GM19023 (cell line): Measurements from ENCODE around the gene LRRN2.
"Not testable (repeated sequence)": the region's sequence is repeated elsewhere in the genome, so short reads cannot be mapped to it uniquely, and the experiment has no call there.

Source experiments
- ATAC-seq: cut with Tn5 transposase; IDR thresholded peaks from one replicate; pipeline ENCODE4 v1.9.1; 2021; ENCODE audit warnings: mild to moderate bottlenecking, moderate library complexity; ENCODE audit not compliant: unreplicated experiment

LRRN2 gene

GRCh38 chr1:204685236-204686006 lies at the start of gene LRRN2:
Gene LRRN2 (minus strand): TSS chr1:204685738. CDS start chr1:204619992, 65,746 bp downstream.
- no peak for ATAC-seq

GRCh38 chr1:204735042-204735441 lies 49.5 kb upstream of the LRRN2 start:
- ATAC-seq = no peak

- ATAC-seq = no peak
Measured at GRCh38 chr1:204733869-204734596, 48.5 kb upstream of the LRRN2 start.

GRCh38 chr1:204733289-204733688 lies 47.8 kb upstream of the LRRN2 start:
- ATAC-seq = no peak

DNA sequence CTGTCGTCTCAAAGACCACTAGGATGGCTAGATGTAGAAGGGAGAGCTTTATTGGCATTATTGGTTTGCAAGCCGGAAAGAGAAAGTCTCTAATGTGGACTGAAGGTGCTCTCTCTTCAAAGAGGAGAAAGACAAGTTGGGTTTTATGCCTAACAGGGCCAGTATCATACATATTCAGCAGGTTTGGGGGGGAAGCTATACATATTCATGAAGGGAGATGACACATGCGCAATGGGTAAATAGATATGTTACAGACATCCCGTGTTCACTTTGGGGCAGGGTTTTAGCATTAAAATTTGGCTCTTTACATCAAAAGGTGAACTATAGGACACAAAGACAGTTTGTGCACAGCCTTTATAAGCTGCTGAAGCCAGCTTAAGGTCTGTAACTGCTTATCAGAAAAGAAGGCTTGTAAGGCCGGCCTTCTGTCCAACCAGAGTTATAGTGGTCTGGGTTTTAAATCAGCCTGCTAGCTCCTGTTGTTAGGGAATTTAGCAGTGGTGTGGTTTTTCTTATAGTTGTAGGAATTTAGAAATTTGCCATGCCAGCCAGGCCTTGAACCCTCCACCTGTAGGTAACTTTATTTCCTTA lies 46.5 kb upstream of the LRRN2 start:
- no peak for ATAC-seq

GRCh38 chr1:204731509-204731908 lies 46.0 kb upstream of the LRRN2 start:
- no peak for ATAC-seq

DNA sequence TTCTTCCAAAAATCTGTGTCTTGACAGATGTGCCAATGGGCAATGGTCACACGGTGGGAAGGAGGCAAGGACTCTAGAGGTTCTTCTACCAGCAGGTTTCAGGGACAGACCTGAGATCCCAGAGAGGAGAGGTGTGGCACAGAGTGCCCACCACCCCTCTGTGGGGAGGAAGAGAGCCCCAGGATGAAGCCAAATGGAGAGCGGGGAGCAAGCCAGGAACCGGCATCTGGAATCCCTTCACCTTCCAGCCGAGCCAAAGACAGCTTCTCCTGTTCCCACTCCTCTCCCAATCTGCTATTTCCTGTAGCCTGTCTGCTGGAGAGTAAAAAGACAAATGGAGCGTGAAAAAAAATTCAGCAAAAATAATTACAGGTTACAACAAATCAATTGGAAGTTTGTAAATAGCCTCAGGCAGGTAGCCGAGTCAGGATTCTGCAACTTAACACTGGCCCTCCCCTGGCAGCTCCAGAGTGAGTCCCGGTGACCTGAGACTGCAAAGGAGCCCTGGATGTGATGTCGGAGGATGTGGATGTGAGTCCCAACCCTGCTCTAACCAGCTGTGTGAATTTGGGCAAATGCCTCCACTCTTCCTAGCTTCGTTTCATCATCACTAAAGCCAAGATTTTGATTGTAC lies 45.4 kb upstream of the LRRN2 start:
- ATAC-seq = no peak

DNA sequence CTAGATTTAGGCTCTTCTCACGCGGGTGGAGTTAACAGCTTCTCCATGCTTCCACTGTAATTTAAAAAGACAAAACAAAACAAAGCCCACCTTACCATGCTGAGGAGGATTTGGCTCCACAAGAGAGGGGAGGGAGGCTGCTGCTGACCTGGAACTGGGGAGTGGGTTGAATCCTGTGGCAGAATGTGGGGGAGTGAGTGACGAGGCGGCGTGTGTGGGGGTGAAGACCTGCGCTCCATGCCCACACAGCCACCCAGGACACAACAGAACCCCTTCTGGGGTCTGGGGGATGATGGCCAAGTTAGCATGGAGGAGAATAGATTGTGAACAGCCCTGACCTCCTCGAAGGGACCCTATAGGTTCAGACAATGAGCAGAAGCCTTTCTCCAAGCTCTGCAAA lies 44.0 kb upstream of the LRRN2 start:
- ATAC-seq = no peak

- no peak for ATAC-seq
Measured at GRCh38 chr1:204728456-204728855, 42.9 kb upstream of the LRRN2 start.

DNA sequence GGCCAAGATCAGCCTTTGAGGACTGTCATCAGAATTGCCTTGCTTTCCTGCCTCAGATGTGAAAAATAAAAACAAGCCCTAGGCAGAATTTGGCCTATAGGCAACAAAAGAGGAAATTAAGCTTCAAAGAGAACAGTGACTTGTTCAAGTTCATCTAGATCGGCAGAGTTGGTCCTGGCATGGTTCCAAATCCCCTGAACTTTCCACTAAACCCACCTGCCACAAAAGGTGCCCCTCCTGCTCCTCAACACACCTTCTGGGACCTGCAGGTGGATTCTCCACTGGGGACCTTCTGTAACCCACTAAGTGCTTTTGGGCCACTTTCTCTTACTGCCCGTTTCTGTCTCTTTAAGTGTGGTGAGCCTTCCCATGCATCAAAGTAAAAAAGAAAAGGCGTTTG lies 42.5 kb upstream of the LRRN2 start:
- ATAC-seq = no peak

DNA sequence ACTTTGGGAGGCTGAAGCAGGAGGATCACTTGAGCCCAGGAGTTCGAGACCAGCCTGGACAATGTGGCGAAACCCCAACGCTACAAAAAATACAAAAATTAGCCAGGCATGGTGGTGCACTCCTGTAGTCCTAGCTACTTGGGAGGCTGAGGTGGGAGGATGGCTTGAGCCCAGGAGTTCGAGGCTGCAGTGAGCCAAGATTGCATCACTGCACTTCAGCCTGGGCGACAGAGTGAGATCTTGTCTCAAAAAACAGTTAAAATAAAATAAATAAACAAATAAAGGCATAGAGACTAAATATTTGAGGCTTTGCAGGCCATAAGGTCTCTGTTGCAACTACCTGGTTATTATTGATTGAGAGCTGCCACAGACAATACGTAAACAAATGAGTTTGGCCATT lies 41.9 kb upstream of the LRRN2 start:
- not testable (repeated sequence) for ATAC-seq

- no peak for ATAC-seq
Measured at GRCh38 chr1:204726478-204726877, 40.9 kb upstream of the LRRN2 start.

DNA sequence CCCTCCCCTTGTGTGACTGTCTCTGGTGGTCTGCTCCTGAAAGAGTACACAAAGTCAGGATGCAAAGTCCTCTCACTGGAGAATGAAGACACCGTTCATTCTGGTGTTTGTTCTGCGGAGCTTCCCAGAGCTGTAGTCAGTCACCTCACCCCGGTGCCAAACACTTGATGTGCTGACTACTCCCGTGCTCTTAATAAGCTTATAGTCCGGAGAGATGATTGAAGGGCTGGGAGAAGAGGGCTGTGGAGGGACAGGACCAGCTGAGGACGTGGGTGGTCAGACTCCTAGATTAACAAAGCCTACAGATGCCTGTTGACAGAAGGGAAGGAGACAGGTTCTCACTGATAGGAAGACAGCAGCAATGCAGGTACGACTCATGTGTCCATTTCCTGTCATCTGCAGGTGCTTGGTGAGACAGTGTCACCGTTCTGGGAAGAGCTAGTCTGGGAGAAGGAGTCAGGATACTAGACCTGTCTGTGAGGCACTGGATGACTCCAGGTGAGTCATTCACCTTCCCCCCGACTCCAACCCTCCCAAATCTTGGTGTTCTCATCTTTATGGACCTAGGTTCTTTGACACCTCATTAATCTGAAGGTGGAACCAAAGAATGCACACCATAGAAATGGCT lies 40.4 kb upstream of the LRRN2 start:
- ATAC-seq = no peak

DNA sequence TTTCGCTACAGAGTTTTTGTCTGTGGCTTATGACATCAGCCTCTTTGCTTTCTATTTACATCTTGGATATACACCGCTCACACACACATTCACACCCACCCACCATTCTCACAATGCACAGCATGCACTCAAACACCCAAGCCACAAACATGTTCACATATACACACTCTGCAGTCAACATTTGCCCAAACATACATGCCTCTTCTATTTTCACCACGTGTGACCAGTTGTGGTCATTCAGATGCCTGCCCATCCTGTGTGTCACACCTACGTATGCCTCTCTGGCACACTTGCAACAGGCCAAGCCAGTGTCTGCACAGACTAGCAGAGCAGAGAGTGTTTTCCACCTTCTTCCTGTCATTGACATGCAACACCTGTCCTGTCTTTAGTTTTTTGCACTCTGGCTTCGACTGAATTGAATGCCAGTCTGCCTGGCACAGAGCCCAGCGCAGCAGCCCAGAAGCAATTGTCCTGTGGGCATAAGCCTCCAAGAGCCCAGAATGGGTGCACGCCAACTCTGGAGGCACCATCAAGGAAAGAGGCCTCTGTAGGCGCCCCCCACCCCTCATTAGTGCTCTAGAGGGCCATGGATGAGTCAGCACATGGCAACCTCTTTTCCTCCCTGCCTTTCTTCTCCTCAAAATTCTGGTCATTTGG lies 37.7 kb upstream of the LRRN2 start:
- no peak for ATAC-seq

- ATAC-seq = no peak
Measured at GRCh38 chr1:204721373-204722055, 36.0 kb upstream of the LRRN2 start.

GRCh38 chr1:204716660-204717059 lies 31.1 kb upstream of the LRRN2 start:
- ATAC-seq = no peak

DNA sequence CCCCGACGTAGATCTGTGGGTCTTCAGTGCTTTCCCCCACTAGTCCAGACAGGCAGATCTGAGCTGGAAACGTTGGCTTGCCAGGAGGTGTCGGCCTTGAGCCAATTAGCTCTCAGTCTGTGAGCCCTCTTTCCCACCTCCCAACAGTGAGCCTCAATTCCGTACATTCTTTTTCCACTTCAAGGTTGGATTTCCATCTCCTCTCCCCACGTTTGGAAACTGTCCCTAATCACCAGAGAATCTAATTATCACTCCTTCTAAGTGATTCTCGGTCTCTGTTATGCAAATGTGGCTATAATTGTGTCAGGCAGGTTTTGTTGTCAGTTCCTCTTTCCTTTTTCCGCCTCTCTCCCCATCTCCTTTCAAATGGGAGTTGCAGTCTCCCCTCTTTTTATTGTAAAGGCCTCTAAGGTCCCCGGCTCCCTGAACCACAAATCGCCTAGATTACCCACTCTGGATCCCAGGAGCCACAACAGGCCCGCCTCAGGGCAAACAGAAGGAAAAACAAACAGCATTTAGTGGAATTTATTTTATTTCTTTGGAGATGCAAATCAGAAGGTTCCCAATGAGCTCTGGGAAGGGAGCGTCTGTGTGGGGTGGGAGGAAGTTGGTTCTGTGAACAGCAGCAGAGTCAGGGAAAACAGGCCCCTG lies 29.4 kb upstream of the LRRN2 start:
- peak; percentile 41 for ATAC-seq

- no peak for ATAC-seq
Measured at GRCh38 chr1:204714194-204714860, 28.8 kb upstream of the LRRN2 start.

- ATAC-seq = no peak
Measured at GRCh38 chr1:204713541-204713940, 28.0 kb upstream of the LRRN2 start.
